GM12878 (cell line): ENCODE data around the gene CRTC2. TPM values are rescaled to one million over a fixed set of nuclear protein-coding genes. Genes with fewer than 3 reads are reported as not detected.
A peak's percentile ranks its signal among the peaks of the same experiment; 100 is the strongest.

Source experiments
- BRCA1 ChIP-seq: IDR thresholded peaks from 2 replicates; pipeline ENCODE4 v1.6.1; 2011; ENCODE audit warnings: low read depth, low read length, improper control_type of control experiment
- CHD2 ChIP-seq: IDR thresholded peaks from 2 replicates; pipeline ENCODE4 v1.6.1; 2011; ENCODE audit warnings: low read depth, low read length, improper control_type of control experiment, borderline replicate concordance
- EZH2 ChIP-seq: IDR thresholded peaks from 2 replicates; pipeline ENCODE4 v1.6.1; 2012; ENCODE audit warnings: low read depth, mild to moderate bottlenecking, control low read depth, inconsistent platforms, low read length, borderline replicate concordance; ENCODE audit not compliant: control insufficient read depth
- IKZF2 ChIP-seq, 2 experiments: fragments of 450-650 bp; IDR thresholded peaks; 2 replicates each; pipeline ENCODE4 v1.6.1; 2017; ENCODE audit warnings: mild to moderate bottlenecking in 2 of 2, moderate library complexity in 2 of 2
- NR2C2 ChIP-seq: IDR thresholded peaks from 2 replicates; pipeline ENCODE4 v1.6.1; 2011; ENCODE audit warnings: borderline replicate concordance, low read depth; ENCODE audit not compliant: control insufficient read depth, insufficient read length
- RCOR1 ChIP-seq: conservative IDR thresholded peaks from 2 replicates; pipeline ENCODE4 v1.6.1; 2012; ENCODE audit warnings: low read depth, low read length, improper control_type of control experiment
- RELA ChIP-seq: fragments of 450-650 bp; IDR thresholded peaks from 2 replicates; pipeline ENCODE4 v1.8.0; 2014; ENCODE audit warnings: borderline replicate concordance; ENCODE audit not compliant: partially characterized antibody
- SP1 ChIP-seq: IDR thresholded peaks from one replicate; pipeline ENCODE4 v1.6.1; 2011; ENCODE audit warnings: low read depth, low read length
- STAT1 ChIP-seq: fragments of 450-650 bp; conservative IDR thresholded peaks from 2 replicates; pipeline ENCODE4 v1.6.1; 2014; ENCODE audit warnings: antibody characterized with exemption, mild to moderate bottlenecking
- TCF12 ChIP-seq: IDR thresholded peaks from 2 replicates; pipeline ENCODE4 v1.6.1; 2011; ENCODE audit warnings: low read depth, mild to moderate bottlenecking, low read length
- ZNF207 ChIP-seq: fragments of 450-650 bp; IDR thresholded peaks from 2 replicates; pipeline ENCODE4 v1.6.1; 2014; ENCODE audit warnings: antibody characterized with exemption, mild to moderate bottlenecking, borderline replicate concordance
- ZNF384 ChIP-seq: IDR thresholded peaks from 2 replicates; pipeline ENCODE4 v1.6.1; 2012; ENCODE audit warnings: low read depth, mild to moderate bottlenecking, low read length, improper control_type of control experiment, borderline replicate concordance
- polyA plus RNA-seq, 11 experiments: library from polyadenylated mRNA; depleted of rRNA in 4 of 11; unstranded in 6 of 11; stranded (reverse) in 5 of 11; fragments of >200 nt; fragmentation: Nextera tagmentation in 4 of 11; fragmentation: Illumina TruSeq in 1 of 11; extraction: Ambion mirVana in 4 of 11; extraction: Trizol in 1 of 11; gene quantifications; 1 replicate in 1 of 11; 2 replicates in 10 of 11; pipeline versions ENCODE4 v1.2.1 to v1.2.3, GENCODE V29; 2011 to 2016; ENCODE audit warnings: inconsistent platforms in 2 of 11, missing spikeins in 2 of 11, low read depth in 1 of 11
- total RNA-seq, 4 experiments: library from RNA; depleted of rRNA in 3 of 4; stranded (reverse); fragments of >200 nt in 3 of 4; fragmentation: Illumina TruSeq in 1 of 4; extraction: Trizol in 1 of 4; gene quantifications; 2 replicates each; pipeline versions ENCODE4 v1.2.1 to v1.2.3, GENCODE V29; 2013 to 2021
- TF ChIP-seq, protein P1 (sequence below): IDR thresholded peaks from 2 replicates; pipeline ENCODE4 v1.6.1; 2012; ENCODE audit warnings: mild to moderate bottlenecking, low read depth, low read length
- TF ChIP-seq, protein P2 (sequence below): fragments of 150-350 bp; IDR thresholded peaks from 2 replicates; pipeline ENCODE4 v1.6.1; 2014; ENCODE audit warnings: mild to moderate bottlenecking, low read depth, low read length
- TF ChIP-seq, protein P3 (sequence below): fragments of 450-650 bp; IDR thresholded peaks from 2 replicates; pipeline ENCODE4 v1.6.1; 2016; ENCODE audit warnings: mild to moderate bottlenecking, moderate library complexity, borderline replicate concordance
- TF ChIP-seq, protein P4 (sequence below): fragments of 450-650 bp; IDR thresholded peaks from 2 replicates; pipeline ENCODE4 v1.6.1; 2017; ENCODE audit warnings: antibody characterized with exemption, mild to moderate bottlenecking, moderate library complexity

Gene CRTC2
- total and polyA plus RNA-seq, 10 of the 15 experiments (the other 5 are each of a cell fraction or from before 2014, with no cell fraction given) = 5.1 to 57.9 (median 32.7) TPM

DNA sequence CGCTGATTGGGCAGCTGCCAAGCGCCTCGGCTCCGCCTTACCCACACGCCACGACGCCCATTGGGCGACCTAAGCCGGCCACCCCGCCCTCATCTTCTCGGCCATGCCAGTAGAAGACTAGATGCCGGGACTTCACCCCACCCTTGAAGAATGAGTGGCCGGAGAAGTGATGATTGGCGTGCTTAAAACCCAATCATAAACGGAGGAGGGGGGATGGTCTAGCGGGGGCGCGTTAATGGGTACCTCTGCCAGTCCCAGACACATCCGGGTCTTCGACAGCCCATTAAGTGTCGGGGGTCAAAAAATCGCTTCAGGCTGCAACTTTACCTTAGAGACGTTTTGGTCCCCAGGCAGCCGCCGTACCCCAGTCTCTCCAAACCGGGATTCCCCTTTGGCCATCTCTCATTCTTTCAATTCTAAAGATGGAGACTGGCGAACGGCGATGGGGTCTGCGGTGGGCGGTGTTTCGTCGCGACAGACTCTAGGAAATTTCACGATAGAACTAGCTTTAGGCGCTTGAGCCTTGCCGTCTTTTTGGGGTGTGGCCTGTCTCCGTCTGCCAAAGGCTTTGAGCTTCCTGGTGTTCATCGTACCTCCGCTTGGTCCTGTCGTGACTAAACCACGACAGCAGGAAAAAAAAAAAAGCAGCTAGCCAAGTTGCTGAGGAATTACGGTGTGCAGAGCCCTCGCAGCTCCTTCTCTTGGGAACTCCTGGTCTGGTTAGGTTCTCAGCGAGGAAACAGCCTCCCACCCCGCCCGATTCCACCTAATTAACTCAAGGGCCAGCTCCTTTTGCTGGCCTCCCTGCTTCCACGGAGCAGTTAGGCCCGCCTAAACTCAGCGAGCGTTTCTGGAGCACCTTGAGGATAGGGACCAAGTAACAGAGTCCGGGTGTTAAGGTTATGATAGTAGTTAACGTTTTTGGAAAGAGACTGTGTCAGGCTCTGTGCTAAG lies 35.2 kb downstream of the CRTC2 start, which contains the start of gene GATAD2B (continued):
- TF ChIP-seq, protein P1, sequence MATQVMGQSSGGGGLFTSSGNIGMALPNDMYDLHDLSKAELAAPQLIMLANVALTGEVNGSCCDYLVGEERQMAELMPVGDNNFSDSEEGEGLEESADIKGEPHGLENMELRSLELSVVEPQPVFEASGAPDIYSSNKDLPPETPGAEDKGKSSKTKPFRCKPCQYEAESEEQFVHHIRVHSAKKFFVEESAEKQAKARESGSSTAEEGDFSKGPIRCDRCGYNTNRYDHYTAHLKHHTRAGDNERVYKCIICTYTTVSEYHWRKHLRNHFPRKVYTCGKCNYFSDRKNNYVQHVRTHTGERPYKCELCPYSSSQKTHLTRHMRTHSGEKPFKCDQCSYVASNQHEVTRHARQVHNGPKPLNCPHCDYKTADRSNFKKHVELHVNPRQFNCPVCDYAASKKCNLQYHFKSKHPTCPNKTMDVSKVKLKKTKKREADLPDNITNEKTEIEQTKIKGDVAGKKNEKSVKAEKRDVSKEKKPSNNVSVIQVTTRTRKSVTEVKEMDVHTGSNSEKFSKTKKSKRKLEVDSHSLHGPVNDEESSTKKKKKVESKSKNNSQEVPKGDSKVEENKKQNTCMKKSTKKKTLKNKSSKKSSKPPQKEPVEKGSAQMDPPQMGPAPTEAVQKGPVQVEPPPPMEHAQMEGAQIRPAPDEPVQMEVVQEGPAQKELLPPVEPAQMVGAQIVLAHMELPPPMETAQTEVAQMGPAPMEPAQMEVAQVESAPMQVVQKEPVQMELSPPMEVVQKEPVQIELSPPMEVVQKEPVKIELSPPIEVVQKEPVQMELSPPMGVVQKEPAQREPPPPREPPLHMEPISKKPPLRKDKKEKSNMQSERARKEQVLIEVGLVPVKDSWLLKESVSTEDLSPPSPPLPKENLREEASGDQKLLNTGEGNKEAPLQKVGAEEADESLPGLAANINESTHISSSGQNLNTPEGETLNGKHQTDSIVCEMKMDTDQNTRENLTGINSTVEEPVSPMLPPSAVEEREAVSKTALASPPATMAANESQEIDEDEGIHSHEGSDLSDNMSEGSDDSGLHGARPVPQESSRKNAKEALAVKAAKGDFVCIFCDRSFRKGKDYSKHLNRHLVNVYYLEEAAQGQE = no peak
- TF ChIP-seq BRCA1 (no peak), IKZF2 (IDR thresholded peaks at IDR 0.05) (peak in 1 of 2 experiments; percentile 16; a peak in 1 of 4 replicates), ZNF384 (no peak), SP1 (peak; percentile 98), ZNF207 (peak; percentile 97), EZH2 (no peak), CHD2 (peak; percentile 96), TCF12 (0 out of 2 replicates have a peak, but pooled peaks have one; percentile 12), STAT1 (peak; percentile 74; the same call in 1 of the 2 replicates), RCOR1 (no peak; the same call in 1 of the 2 replicates), NR2C2 (no peak), RELA (peak; percentile 90)
- TF ChIP-seq, protein P2, sequence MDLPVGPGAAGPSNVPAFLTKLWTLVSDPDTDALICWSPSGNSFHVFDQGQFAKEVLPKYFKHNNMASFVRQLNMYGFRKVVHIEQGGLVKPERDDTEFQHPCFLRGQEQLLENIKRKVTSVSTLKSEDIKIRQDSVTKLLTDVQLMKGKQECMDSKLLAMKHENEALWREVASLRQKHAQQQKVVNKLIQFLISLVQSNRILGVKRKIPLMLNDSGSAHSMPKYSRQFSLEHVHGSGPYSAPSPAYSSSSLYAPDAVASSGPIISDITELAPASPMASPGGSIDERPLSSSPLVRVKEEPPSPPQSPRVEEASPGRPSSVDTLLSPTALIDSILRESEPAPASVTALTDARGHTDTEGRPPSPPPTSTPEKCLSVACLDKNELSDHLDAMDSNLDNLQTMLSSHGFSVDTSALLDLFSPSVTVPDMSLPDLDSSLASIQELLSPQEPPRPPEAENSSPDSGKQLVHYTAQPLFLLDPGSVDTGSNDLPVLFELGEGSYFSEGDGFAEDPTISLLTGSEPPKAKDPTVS = peak; percentile 71; the same call in 1 of the 2 replicates
- TF ChIP-seq, protein P3, sequence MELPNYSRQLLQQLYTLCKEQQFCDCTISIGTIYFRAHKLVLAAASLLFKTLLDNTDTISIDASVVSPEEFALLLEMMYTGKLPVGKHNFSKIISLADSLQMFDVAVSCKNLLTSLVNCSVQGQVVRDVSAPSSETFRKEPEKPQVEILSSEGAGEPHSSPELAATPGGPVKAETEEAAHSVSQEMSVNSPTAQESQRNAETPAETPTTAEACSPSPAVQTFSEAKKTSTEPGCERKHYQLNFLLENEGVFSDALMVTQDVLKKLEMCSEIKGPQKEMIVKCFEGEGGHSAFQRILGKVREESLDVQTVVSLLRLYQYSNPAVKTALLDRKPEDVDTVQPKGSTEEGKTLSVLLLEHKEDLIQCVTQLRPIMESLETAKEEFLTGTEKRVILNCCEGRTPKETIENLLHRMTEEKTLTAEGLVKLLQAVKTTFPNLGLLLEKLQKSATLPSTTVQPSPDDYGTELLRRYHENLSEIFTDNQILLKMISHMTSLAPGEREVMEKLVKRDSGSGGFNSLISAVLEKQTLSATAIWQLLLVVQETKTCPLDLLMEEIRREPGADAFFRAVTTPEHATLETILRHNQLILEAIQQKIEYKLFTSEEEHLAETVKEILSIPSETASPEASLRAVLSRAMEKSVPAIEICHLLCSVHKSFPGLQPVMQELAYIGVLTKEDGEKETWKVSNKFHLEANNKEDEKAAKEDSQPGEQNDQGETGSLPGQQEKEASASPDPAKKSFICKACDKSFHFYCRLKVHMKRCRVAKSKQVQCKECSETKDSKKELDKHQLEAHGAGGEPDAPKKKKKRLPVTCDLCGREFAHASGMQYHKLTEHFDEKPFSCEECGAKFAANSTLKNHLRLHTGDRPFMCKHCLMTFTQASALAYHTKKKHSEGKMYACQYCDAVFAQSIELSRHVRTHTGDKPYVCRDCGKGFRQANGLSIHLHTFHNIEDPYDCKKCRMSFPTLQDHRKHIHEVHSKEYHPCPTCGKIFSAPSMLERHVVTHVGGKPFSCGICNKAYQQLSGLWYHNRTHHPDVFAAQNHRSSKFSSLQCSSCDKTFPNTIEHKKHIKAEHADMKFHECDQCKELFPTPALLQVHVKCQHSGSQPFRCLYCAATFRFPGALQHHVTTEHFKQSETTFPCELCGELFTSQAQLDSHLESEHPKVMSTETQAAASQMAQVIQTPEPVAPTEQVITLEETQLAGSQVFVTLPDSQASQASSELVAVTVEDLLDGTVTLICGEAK = no peak; the same call in 1 of the 2 replicates
- TF ChIP-seq, protein P4, sequence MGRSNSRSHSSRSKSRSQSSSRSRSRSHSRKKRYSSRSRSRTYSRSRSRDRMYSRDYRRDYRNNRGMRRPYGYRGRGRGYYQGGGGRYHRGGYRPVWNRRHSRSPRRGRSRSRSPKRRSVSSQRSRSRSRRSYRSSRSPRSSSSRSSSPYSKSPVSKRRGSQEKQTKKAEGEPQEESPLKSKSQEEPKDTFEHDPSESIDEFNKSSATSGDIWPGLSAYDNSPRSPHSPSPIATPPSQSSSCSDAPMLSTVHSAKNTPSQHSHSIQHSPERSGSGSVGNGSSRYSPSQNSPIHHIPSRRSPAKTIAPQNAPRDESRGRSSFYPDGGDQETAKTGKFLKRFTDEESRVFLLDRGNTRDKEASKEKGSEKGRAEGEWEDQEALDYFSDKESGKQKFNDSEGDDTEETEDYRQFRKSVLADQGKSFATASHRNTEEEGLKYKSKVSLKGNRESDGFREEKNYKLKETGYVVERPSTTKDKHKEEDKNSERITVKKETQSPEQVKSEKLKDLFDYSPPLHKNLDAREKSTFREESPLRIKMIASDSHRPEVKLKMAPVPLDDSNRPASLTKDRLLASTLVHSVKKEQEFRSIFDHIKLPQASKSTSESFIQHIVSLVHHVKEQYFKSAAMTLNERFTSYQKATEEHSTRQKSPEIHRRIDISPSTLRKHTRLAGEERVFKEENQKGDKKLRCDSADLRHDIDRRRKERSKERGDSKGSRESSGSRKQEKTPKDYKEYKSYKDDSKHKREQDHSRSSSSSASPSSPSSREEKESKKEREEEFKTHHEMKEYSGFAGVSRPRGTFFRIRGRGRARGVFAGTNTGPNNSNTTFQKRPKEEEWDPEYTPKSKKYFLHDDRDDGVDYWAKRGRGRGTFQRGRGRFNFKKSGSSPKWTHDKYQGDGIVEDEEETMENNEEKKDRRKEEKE = no peak
